CD4-positive, alpha-beta T cell (primary cell): ENCODE measurements around the gene ATXN1. TPM values are rescaled to one million over a fixed set of nuclear protein-coding genes. Genes with fewer than 3 reads are reported as not detected.

Experiments
- ATAC-seq: fragments of 200-7000 bp; cut with Tn5 transposase; one replicate; pipeline ENCODE4 v1.10.0; 2022; ENCODE audit warnings: mild to moderate bottlenecking; ENCODE audit not compliant: poor library complexity
- CTCF ChIA-PET: fragments of 350-600 bp; sonication (Branson Sonifier 250); formaldehyde crosslinking; loops from one replicate; lab custom pipeline; 2021; ENCODE audit warnings: antibody characterized with exemption, inconsistent platforms; lab: Charles Lee
- POLR2A ChIA-PET: fragments of 350-600 bp; sonication (Branson Sonifier 250); formaldehyde crosslinking; loops from one replicate; lab custom pipeline; 2021; ENCODE audit warnings: antibody characterized with exemption, inconsistent platforms; lab: Charles Lee
- DNase-seq, 14 experiments: peaks; one replicate each; pipeline ENCODE4 v3.0.0-alpha.2; 2013 to 2020; ENCODE audit warnings: mixed read lengths in 2 of 14
- H3K27ac ChIP-seq, 2 donors: one replicate each; pipeline versions ENCODE4 v1.5.1 to v1.7.0; 2013; ENCODE audit warnings: low read length in 2 of 2, low read depth in 1 of 2, mild to moderate bottlenecking in 1 of 2
- H3K27me3 ChIP-seq, 2 experiments: 1 replicate in 1 of 2; 2 replicates in 1 of 2; pipeline versions ENCODE4 v1.6.1 to v1.7.0; 2013; ENCODE audit warnings: low read length in 2 of 2, control low read depth in 1 of 2, mild to moderate bottlenecking in 1 of 2, moderate library complexity in 1 of 2; ENCODE audit not compliant: insufficient read depth in 2 of 2, control insufficient read depth in 1 of 2
- H3K36me3 ChIP-seq: one replicate; pipeline ENCODE4 v1.6.1; 2013; ENCODE audit warnings: low read length, control low read depth; ENCODE audit not compliant: insufficient read depth
- H3K4me1 ChIP-seq: one replicate; pipeline ENCODE4 v1.6.1; 2013; ENCODE audit warnings: low read length, control low read depth; ENCODE audit not compliant: insufficient read depth
- H3K4me3 ChIP-seq: one replicate; pipeline ENCODE4 v1.5.1; 2013; ENCODE audit warnings: mild to moderate bottlenecking, low read length, moderate library complexity
- H3K9me3 ChIP-seq, 2 experiments: 1 replicate in 1 of 2; 2 replicates in 1 of 2; pipeline versions ENCODE4 v1.6.1 to v1.7.0; 2013; ENCODE audit warnings: low read length in 2 of 2, mild to moderate bottlenecking in 2 of 2, control low read depth in 1 of 2, moderate library complexity in 1 of 2; ENCODE audit not compliant: control insufficient read depth in 1 of 2, insufficient read depth in 1 of 2
- H3K27ac Mint-ChIP-seq: one replicate; pipeline ENCODE4 v1.8.0; 2020; ENCODE audit warnings: mixed read lengths
- H3K27me3 Mint-ChIP-seq: one replicate; pipeline ENCODE4 v1.8.0; 2021; ENCODE audit warnings: mixed read lengths
- H3K36me3 Mint-ChIP-seq: one replicate; pipeline ENCODE4 v1.8.0; 2021; ENCODE audit warnings: low read depth, mixed read lengths
- H3K4me1 Mint-ChIP-seq: one replicate; pipeline ENCODE4 v1.8.0; 2021; ENCODE audit warnings: low read depth, mixed read lengths
- H3K4me3 Mint-ChIP-seq: one replicate; pipeline ENCODE4 v1.8.0; 2020; ENCODE audit warnings: mild to moderate bottlenecking, mixed read lengths
- H3K9me3 Mint-ChIP-seq: one replicate; pipeline ENCODE4 v1.8.0; 2020; ENCODE audit warnings: mixed read lengths
- CTCF ChIP-seq: fragments of 200-600 bp; IDR thresholded peaks from one replicate; pipeline ENCODE4 v1.8.0; 2022; ENCODE audit warnings: antibody characterized with exemption, mild to moderate bottlenecking
- intact Hi-C, 2 experiments: fragments of 100-400 bp; cut with DNase I in 1 of 2; cut with micrococcal nuclease in 1 of 2; formaldehyde crosslinking; loops; one replicate each; pipeline versions ENCODE4 v1.15.1 to v1.9.0; 2023 to 2025; cut with DNase I, micrococcal nuclease
- total RNA-seq, 174 experiments: library from RNA in 2 of 174; stranded (reverse) in 2 of 174; gene quantifications; one replicate each; pipeline ENCODE4 v1.2.3 and lab custom pipeline; 2021 to 2026

Gene ATXN1
- total RNA-seq, 2 experiments from 2014 or later, result 74.2 to 76.7 TPM

- Mint-ChIP-seq H3K4me1 (peaks cover 20% of the 10 kb centered on the region), H3K4me3 (no peak overlapping the region), H3K27me3 (no peaks in the 10 kb centered on the region), H3K36me3 (peaks cover 24% of the 10 kb centered on the region), H3K27ac (no peak overlapping the region), H3K9me3 (no peaks in the 10 kb centered on the region)
- ChIA-PET CTCF (no interaction called here), POLR2A (no interaction called here)
- no peak for DNase-seq
- intact Hi-C loops, result no loop called here
- no peak for ATAC-seq
- Histone ChIP-seq H3K27me3 (no peaks in the 10 kb centered on the region), H3K4me1 (peaks cover 16% of the 10 kb centered on the region), H3K36me3 (peaks cover 4% of the 10 kb centered on the region), H3K4me3 (no peak overlapping the region), H3K9me3 (no peaks in the 10 kb centered on the region), H3K27ac (no peak overlapping the region)
- no peak for TF ChIP-seq CTCF
These were observed 113.8 kb downstream of the ATXN1 start for GRCh38 chr6:16647422-16647821.

- H3K4me3 Mint-ChIP-seq, result no peak overlapping the region
- no peaks in the 10 kb centered on the region for H3K27me3 ChIP-seq
- intact Hi-C loops, result no loop called here
- H3K36me3 Mint-ChIP-seq, result peaks cover 46% of the 10 kb centered on the region
- peaks cover 4% of the 10 kb centered on the region for H3K36me3 ChIP-seq
- no peaks in the 10 kb centered on the region for H3K9me3 ChIP-seq
- no peak overlapping the region for H3K4me3 ChIP-seq
- H3K27ac ChIP-seq, result no peak overlapping the region
- no peaks in the 10 kb centered on the region for H3K4me1 ChIP-seq
- DNase-seq (no peak), ATAC-seq (no peak)
- no peaks in the 10 kb centered on the region for H3K27me3 Mint-ChIP-seq
- POLR2A ChIA-PET, result no interaction called here
- H3K4me1 Mint-ChIP-seq, result peaks cover 4% of the 10 kb centered on the region
- CTCF ChIA-PET, result no interaction called here
- no peak overlapping the region for H3K27ac Mint-ChIP-seq
- H3K9me3 Mint-ChIP-seq, result no peaks in the 10 kb centered on the region
- TF ChIP-seq CTCF, result no peak
These were observed 116.6 kb downstream of the ATXN1 start for GRCh38 chr6:16644540-16645250.

- Mint-ChIP-seq H3K27me3 (no peaks in the 10 kb centered on the region), H3K9me3 (no peaks in the 10 kb centered on the region), H3K4me3 (no peak overlapping the region), H3K36me3 (peaks cover 47% of the 10 kb centered on the region), H3K4me1 (peaks cover 2% of the 10 kb centered on the region), H3K27ac (no peak overlapping the region)
- peaks cover 0 to 6% of the 10 kb centered on the region in 2 experiments for H3K9me3 ChIP-seq
- no peaks in the 10 kb centered on the region for H3K27me3 ChIP-seq
- DNase-seq, result no peak
- CTCF ChIA-PET, result interaction anchor here (1.4 kb wide), 1 partner anchor 226 kb away, joined by 3 read pairs; no protein-coding TSS in a partner anchor
- ATAC-seq, result no peak
- H3K4me3 ChIP-seq, result no peak overlapping the region
- POLR2A ChIA-PET, result no interaction called here
- H3K4me1 ChIP-seq, result peaks cover 8% of the 10 kb centered on the region
- no peak overlapping the region for H3K27ac ChIP-seq
- no peak for TF ChIP-seq CTCF
- intact Hi-C loops, result no loop called here
- H3K36me3 ChIP-seq, result peaks cover 4% of the 10 kb centered on the region
These were observed 121.4 kb downstream of the ATXN1 start for GRCh38 chr6:16639684-16640480.
